ENCODE measurements around the gene YWHAQ.

YWHAQ gene

DNA sequence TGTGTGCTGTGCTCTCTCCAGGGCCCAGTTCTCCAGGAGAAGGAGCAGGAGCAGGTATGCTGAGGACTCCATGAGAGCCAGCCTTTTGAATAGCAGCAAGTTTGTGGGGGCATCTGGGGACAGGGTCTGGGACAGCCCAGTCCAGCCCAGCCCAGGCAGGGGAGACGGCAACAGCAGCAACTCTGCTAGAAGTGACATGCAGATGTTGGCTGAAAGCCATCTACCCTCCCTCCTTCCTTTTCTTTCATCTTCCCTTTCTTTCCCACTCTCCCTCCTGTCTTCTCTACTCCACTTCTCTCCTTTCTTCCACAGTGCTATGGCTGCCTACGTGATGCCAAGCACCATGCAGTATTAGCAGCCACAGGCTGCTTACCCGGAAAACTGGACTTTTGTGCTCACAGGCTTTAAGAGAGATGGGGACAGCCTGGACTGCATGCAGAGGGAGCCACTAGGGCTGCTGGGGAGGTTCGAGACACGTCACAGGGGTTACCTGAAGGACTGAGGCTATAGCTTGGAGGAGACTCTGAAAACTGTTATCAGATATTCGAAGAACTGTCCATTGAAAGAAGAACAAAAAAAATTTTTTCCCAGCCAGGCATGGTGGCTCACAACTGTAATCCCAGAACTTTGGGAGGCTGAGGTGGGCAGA is 23.8 kb upstream of the YWHAQ start:
- no peak for DNase-seq

DNA sequence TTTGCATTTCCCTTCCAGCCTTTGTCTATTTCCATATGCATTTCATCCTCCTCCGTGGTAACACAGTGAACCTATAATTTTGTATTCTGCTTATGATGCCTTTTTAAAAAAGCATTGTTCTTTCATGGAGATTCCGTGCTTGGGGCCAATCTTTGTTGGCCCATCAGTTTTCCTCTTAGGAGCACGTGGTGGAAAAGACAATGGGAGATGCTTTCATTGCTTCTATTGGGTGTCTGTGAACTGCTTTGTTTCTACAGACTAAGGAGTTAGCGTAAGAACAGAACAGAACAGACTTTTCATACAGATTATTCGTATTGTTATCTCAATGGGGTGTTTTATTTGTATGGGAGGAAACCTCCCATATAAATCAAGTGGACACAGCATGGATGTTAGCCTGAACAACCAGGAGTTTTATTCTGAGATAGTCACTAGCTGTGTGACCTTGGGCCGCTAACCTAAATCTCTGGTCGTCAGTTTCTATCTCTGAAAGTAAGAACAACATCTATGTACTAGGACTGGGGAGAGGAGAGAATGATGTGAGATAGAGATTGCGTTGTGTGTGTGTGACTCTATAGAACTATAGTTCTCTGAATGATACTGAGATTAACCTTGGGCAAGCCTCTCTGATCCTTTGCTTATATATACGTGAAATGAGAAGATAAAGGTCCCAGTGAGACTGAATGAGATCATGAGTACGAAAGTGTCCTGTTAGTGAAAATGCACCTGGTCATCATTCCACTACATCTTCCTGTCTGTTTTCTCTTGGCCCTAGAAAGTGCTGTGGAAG is 22.9 kb upstream of the YWHAQ start:
- DNase-seq = no peak

DNA sequence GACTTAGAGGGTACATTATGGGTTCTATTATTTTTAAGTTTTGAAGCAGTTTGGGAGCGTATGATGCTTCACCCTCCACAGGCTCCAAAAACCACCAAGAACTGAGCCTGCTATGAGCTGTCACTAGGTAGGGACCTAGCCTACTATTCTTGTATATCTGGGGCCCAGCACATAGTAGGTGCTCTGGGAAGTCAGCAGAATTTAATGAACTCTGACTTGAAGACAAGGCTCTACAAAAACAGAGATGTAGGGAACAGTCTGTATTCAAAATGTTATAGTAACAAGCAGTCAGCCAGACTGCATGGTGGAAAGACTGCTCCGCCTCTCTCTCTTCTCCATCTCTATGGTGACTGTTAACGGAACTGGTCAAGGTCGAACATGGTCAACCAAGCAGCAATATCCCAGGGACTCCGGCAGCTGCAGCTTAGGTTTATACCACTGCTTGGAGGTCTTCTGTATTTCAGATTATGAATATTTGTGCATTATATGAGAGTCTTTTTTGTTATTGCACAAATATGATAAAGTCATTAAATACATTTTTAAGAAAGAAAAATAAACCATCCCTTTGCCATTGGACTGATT is 22.2 kb upstream of the YWHAQ start:
- DNase-seq = no peak

DNA sequence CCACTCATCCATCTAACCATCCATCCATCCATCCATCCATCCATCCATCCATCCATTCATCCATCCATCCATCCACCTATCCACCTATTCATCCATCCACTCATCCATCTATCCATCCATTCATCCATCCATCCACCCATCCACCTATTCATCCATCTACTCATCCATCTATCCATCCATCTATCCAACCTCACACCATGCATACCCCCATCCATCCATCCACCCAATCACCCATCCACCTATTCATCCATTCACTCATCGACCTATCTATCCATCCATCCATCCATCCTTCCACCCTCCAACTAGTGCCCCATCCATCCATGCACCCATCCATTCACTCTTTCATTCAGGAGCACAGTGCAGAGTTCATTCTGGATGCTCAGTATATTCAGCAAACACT is 21.5 kb upstream of the YWHAQ start:
- no peak for DNase-seq

DNA sequence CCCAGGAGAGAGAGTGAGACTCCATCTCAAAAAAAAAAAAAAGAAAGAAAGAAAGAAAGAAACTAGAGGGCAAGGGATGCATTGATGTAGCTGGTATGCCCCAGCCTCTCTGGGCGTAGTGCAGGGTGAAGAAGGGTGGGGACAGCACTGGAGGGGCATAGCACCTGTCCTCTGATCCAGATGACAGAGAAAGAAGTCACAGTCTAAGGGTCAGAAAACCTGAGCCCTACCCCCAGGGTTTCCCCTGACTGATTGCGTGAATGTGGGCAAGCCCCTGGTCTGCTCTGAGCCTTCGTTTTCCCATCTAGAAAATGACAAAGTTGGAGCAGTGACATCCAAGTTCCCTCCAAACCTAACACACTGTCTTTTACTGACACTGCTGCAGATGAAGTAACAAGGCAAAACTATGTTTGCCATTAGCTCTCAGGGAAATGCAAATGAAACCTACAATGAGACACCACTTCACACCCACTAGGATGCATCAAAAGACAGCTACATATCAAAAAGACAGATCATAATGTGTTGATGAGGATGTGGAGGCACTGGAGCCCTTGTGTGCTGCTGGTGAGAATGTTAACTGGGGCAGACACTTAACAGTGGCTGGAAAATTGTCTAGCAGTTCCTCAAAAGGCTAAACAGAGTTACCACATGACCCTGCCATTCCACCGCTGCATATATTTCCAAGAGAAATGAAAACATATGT is 19.5 kb upstream of the YWHAQ start:
- no peak for DNase-seq

DNA sequence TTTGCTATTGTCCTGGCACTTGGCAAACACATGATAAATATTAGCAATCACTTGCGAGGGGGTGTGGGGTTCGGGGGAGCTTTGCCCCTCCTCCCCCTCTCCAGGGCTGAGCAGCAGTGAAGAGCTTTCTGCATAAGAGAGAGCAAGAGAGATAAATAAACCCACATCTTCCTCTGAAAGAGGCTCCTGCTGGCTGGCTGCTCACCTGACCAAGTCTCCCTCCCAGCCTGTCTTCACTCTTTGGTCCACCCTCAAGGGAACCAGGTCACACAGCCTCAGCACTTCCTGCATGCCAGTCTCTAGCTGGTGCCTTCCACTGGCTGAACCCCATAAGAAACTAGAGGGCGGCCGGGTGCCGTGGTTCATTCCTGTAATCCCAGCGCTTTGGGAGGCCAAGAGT is 18.5 kb upstream of the YWHAQ start:
- DNase-seq = no peak

DNA sequence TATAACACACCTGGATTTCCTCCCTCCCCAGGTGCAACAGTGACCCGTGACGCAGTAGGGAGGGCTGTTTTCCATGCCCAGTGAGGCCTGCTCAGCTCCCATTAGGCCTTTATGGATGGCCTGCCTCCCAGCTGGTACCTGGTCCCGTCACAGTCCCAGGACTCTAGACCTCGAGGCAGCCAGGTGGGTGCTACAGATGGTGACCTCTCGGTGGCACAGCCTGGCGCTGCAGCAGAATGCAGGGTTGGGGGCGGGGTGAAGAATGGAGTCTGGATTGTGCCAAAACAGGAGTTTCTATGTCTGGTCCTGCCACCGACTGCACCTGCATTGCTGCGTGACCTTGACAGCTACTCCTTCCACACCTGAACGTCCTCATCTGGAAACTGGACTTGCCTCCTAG is 18.0 kb upstream of the YWHAQ start:
- DNase-seq = no peak

DNA sequence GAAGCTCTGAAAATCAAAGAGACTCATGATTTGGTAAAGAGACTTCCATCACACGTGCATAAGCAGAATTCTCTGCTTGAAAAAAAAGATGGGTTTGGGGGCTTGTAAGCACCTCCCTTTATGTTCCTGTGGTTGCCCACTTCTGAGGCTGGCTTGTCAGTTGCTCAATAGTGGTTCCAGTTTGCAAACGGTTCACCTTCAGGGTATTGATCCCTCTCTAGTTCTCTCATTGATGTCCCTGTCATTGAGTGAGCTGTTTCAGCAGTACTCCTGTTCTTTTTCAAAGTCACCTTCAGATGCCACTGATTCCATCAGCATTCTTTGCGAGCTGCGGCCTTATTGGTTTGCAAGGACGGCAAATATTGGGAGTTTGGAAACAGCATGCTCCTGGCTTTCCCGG is 17.1 kb upstream of the YWHAQ start:
- DNase-seq = no peak

DNA sequence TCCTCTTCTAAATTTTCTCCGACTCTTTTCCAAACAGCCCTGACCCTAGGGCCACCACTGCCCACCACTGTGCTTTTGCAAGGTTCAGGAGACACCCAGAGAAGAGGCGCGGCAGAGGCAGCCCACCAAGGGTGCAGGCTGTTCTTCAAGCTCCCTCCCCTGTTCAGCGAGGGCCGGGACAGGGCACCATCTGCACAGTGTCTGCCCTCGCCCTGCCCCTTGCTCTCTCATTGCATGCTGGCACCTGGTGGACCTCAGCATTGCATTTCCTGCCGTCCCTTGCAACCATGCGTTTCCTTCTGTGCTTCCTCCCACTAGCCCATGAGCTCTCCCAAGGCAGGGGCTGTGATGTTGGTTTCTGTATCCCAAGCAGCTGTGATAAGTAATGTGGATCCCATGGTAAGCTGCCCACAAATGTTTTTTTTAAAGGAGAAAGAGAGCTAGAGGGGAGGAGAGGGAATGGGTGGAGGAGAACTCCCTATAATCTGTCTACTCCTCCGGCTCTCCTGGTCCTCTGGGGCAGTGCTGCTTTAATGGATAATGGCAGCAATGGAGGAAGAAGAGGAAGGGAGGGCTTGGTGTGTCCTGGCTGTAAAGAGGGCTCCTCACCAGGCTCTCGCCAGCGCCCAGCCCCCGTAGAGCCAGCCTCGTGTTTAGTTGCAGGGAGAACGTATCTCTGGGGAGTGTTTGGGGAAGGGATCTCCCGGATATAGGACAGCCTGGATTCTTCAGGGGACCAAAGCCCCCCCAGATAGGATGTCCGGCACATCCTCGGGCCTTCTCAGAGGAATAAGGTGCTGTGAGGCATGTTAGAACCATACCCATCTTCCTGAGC is 15.6 kb upstream of the YWHAQ start:
- no peak for DNase-seq

DNA sequence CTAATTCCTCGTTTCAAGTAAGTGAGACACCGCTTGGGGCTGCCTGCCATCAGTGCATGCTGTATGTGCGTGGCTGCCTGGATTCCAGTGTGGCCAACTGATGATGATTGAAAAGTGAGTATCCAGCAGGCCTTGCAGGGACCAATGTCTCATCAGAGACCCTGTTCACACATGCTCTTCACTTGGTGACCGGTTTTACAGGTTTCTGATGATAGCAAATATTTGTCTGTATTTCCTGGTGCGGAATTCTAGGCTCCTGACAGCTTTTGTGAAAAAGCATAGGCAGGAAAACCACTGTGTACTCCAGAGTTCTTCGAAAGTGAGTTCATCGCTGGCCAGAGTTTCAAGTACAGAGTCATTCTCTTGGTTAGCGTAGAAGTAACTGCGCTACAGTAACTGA is 13.8 kb upstream of the YWHAQ start:
- DNase-seq = no peak

DNA sequence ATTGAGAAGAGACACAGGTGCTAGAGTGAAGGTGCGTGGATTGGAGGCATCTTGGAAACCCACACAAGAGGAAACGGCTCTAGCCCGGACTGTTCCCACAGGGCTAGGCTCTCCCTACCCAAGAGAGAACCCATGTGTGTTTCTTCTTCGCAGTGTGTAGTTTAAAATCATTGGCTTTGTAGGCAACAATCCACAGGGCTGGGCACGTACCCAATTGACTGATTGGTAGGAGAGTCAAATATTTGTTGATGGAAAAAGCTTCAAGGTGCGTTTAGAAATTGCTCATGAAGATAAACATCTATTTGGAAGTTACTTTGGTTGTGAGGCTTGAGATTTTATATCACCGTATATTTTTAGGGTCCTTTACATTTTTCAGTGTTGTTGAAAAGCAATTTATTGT is 13.2 kb upstream of the YWHAQ start:
- DNase-seq = no peak

DNA sequence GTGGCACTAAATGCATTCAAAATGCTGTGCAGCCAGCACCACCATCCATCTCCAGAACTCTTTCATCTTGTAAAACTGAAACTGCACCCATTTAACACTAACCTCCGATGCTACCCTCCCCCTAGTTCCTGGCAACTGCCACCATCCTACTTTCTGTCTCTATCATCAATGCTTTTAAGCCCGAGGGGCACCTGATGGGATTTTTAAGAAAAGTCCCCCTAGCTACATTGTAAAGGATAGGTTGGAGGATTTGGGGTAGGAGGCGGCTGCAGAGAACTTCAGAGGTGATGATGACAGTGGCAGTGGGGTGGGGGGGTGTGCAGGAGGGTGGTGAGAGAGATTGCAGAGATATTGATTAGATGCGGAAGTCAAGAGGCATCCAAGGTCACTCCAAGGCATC is 10.8 kb upstream of the YWHAQ start:
- DNase-seq = no peak

DNA sequence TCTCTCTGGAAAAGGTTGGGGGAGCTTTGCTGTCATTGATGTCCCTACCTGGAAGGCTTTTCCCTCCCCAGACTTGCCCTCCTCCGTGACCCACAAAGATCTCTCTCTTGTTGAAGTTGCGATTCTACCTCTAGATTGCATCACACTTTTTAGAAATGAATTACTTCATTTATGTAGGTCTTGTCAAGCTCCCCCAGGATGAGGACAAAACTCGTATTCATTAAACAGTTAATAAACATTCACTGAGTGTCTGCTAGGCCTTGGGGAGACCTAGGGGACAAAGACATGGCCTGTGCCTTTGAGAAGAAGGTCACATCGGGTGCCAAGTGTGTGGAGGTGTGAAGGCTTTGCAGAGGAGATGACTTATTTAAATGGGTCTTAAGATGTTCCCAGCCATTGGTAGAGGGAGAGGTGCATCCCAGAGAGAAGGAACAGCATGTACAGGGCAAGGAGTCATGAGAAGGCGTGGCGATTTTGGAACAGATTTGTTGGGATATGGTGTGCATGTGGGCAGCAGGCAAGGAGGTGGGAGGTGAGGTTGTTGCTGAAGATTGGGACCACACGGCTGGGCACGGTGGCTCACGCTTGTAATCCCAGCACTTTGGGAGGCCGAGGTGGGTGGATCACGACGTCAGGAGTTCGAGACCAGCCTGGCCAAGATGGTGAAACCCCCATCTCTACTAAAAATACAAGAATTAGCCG is 9.8 kb upstream of the YWHAQ start:
- no peak for DNase-seq

DNA sequence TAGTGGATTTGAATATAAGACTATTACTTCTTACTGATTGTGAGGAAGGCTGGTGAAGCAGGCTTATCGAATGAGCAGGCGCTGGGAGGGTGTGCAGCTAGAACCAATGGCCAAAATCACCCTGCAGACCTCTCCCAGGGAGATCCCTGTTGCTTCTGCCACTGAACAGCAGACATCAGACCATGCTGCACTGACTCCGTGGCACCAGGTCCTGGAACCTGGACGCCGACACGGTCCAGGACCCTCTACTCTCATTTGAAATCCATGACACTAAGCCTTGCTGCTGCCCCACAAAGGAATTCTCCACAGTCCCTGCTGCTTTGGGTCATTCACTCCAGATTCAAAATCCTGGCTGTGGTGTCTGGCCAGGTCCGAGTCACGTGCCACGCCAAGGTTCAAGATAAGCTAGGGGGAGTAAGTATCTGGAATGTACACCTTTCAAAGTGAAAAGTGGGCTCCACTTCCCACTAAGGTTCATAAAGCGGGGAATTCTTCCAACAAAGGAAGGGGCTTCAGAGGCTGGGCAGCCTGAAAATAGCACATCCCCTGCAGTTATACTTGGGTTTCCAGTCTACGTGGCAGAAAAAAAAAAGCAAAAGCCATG is 9.0 kb upstream of the YWHAQ start:
- no peak for DNase-seq

DNA sequence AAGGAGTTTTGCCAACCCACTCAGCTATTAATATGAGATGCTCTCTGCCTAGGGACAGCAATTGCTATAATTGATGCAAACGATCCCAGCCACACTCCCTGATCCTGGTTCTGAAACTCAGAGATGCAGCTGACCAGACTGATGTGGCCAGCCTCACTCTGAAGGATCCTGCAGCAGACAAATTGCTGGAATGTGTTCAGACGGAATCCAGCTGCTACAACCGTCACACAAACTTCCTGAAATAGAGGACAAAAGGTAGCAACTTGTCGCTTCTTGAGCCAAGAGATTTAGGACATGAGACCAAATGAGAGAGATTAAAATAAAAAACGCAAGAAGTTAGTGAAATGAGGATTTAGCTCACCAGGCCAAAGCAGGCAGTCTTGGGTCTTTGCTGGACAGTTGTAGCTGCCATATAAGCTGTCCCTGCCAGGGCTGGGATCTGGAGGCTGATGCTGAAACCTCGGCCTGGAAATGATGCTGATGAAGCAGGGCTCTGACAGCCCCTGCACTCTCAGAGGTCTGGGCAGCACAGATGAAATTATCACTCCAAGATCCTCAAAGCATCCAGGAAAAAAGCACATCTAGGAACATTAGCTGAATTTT is 8.3 kb upstream of the YWHAQ start:
- no peak for DNase-seq

DNA sequence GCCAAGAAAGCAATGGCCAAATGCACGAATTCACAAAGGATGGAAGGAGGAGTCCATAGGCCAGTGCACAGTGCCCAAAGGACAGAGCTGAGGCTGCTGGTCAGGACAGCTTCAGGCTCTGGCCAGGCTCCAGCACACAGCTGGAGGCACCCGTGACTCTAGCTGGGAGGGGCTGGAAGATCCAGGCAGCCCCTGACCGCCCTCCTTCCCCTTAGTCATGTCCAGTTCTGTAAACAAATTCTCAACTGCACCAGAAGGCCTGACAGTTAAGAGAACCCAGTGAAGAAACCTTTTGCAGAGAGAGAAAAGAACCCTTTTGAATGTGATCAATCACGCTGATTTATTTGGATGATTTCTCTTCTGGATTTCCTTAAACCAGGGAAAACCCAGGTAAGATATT is 7.7 kb upstream of the YWHAQ start:
- peak; percentile 86 for DNase-seq

DNA sequence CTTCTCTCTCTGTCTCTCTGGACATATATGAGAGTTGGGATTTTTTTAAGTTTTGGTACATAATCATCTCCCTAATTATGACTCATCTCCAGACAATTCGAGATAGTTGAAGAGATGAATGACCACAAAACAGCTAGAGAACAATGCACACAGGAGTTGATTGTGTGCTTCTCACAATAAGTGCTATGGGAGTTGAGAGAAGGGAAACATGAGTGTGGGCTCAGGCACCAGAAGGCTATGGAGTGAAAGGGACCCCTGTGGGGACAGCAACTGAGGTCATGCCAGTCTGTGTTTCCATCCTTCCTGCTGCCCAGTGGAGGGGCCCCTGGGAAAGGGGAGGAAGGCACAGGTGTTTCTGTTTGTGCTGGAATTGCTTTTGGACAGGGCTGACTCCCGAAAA is 6.5 kb upstream of the YWHAQ start:
- peak; percentile 77 for DNase-seq

DNA sequence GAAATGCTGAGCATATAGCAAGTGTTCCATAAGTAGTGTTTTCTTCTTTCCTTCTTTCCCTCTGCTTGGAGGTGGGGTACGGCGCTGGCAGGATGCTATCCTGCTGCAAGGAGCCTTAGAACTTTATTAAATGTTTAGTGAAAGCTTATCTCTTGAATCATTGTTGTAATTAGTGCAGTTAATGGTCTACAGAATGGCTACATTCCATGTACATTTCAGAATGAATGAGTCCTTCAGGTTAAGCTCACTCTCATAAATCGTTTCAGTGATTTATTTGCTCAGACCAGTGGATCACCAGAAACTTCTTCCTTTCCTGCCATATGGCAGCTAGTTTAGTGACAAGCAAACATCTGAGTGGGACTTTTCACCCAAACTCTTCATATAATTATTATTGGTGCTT is 3.3 kb upstream of the YWHAQ start:
- DNase-seq = no peak

DNA sequence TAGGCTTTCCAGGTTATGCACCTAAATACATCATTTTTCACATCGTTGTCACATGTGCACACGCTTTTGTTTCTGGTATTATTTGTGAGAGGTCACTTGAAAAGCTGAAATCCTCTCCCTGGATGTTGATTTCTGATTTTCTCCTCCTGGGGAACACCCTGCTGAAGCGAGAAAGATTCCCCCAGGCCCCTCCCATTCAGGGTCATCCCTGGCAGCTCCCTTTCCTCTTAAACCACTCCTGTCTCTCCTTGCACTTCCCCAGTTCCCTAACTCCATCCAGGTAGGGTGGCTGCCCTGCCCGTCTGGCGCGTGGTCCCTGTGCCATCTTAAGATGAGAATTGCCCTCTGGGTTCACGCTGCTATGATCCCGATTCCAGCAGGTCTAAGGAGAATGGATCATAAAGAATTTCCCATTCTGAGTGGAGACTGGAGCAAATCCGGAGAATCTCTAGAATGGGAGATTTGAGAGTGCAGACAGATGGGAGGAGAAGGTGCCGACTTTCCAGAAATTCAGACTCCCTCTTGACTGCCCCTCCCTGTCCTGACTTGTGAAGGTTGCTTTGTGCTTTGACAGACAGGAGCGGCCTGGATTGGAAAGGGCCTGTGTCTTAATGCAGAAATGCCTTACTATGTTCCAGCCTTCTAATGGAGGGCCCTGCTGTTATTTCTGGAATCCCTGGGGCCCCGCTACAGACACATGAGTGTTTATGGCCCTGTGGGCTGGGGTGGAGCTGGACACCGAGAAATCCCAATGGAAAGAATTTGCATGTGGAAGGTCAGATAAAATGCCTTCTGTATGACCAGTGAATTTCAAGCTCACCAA is 1.3 kb upstream of the YWHAQ start:
- no peak for DNase-seq

DNA sequence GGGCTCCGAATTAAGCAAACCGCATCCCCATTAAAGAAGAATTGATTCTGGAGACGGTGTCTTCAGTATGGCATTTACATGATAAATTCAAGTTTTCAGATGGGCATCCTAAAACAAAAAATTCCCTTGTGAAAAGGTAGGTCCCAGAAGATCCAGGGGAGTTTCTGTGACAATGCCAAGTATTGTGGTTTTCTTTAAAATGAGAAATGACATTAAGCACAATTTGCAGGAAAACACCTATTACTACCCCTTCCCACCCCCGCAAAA is 689 bp upstream of the YWHAQ start:
- no peak for DNase-seq
